GM12892 (cell line): ENCODE results near the gene PLPP2. TPM values are rescaled to one million over a fixed set of nuclear protein-coding genes. Genes with fewer than 3 reads are reported as not detected.

ENCODE experiments used
- DNase-seq: peaks from one replicate; pipeline ENCODE4 v3.0.0; 2011; ENCODE audit not compliant: insufficient read length
- FAIRE-seq: peaks from 2 replicates; lab custom pipeline; 2011; peaks lifted over from hg19 to GRCh38; lab: Jason Lieb, UNC
- POLR2A ChIP-seq: IDR thresholded peaks from 2 replicates; pipeline ENCODE4 v1.6.1; 2011; ENCODE audit warnings: low read depth, low read length, control low read depth
- POLR2AphosphoS5 ChIP-seq: IDR thresholded peaks from 2 replicates; pipeline ENCODE4 v1.6.1; 2011; ENCODE audit warnings: low read depth, low read length, control low read depth
- TAF1 ChIP-seq: IDR thresholded peaks from 2 replicates; pipeline ENCODE4 v1.6.1; 2011; ENCODE audit warnings: low read depth, mild to moderate bottlenecking, control low read depth, low read length, borderline replicate concordance
- polyA plus RNA-seq: library from polyadenylated mRNA; unstranded; fragments of >200 nt; gene quantifications from one replicate; pipeline ENCODE4 v1.2.1, GENCODE V29; 2012; ENCODE audit warnings: missing spikeins, inconsistent platforms; ENCODE audit not compliant: missing spikeins

Gene PLPP2
- polyA plus RNA-seq, result 2.1 TPM

- no peak for TF ChIP-seq POLR2A
- no peak for TF ChIP-seq TAF1
- TF ChIP-seq POLR2AphosphoS5, result no peak
- DNase-seq (no peak), FAIRE-seq (no peak)
These were observed at the start of gene PLPP2 for GRCh38 chr19:291006-291521. TSS of gene PLPP2 (minus strand) at chr19:291403. CDS start at chr19:291336, 67 bp downstream.

GRCh38 chr19:340620-341385 lies 49.6 kb upstream of the PLPP2 start:
- no peak for FAIRE-seq

GRCh38 chr19:339262-339887 lies 48.2 kb upstream of the PLPP2 start:
- DNase-seq, result no peak
- no peak for FAIRE-seq
- TF ChIP-seq TAF1, result no peak
- TF ChIP-seq POLR2AphosphoS5, result no peak
- no peak for TF ChIP-seq POLR2A

More at GRCh38 chr19:340620-341385, 49.6 kb upstream of the PLPP2 start:
- no peak for TF ChIP-seq POLR2AphosphoS5
- no peak for TF ChIP-seq POLR2A
- no peak for TF ChIP-seq TAF1
- no peak for DNase-seq

GRCh38 chr19:338421-338820 lies 47.2 kb upstream of the PLPP2 start:
- TF ChIP-seq POLR2AphosphoS5, result no peak
- TF ChIP-seq TAF1, result no peak
- TF ChIP-seq POLR2A, result no peak
- FAIRE-seq, result no peak

GRCh38 chr19:336067-336614 lies 44.9 kb upstream of the PLPP2 start:
- FAIRE-seq (no peak), DNase-seq (no peak)
- TF ChIP-seq POLR2AphosphoS5 (no peak), TAF1 (no peak), POLR2A (no peak)

More at GRCh38 chr19:338421-338820, 47.2 kb upstream of the PLPP2 start:
- no peak for DNase-seq

- FAIRE-seq (no peak), DNase-seq (no peak)
- TF ChIP-seq POLR2A (no peak), POLR2AphosphoS5 (no peak), TAF1 (no peak)
These were observed 44.4 kb upstream of the PLPP2 start for GRCh38 chr19:335486-336066.

GRCh38 chr19:335072-335471 lies 43.9 kb upstream of the PLPP2 start:
- TF ChIP-seq TAF1 (no peak), POLR2AphosphoS5 (no peak), POLR2A (no peak)
- FAIRE-seq (no peak), DNase-seq (no peak)

- TF ChIP-seq POLR2AphosphoS5 (no peak), POLR2A (no peak), TAF1 (no peak)
- DNase-seq (no peak), FAIRE-seq (no peak)
These were observed 43.3 kb upstream of the PLPP2 start for GRCh38 chr19:334296-335071.

GRCh38 chr19:330503-330902 lies 39.3 kb upstream of the PLPP2 start:
- no peak for TF ChIP-seq POLR2A
- no peak for TF ChIP-seq TAF1
- no peak for TF ChIP-seq POLR2AphosphoS5
- no peak for FAIRE-seq
- no peak for DNase-seq

GRCh38 chr19:329876-330275 lies 38.7 kb upstream of the PLPP2 start:
- FAIRE-seq (no peak), DNase-seq (no peak)
- TF ChIP-seq POLR2AphosphoS5, result no peak
- TF ChIP-seq POLR2A, result no peak
- no peak for TF ChIP-seq TAF1

- no peak for TF ChIP-seq POLR2A
- TF ChIP-seq POLR2AphosphoS5, result no peak
- TF ChIP-seq TAF1, result no peak
- DNase-seq (no peak), FAIRE-seq (no peak)
These were observed 36.9 kb upstream of the PLPP2 start for GRCh38 chr19:328025-328505.
